Karpas-422 (cell line): ENCODE data around the gene PTPRJ. TPM values are rescaled to one million over a fixed set of nuclear protein-coding genes. Genes with fewer than 3 reads are reported as not detected.

Experiments
- DNase-seq: peaks from one replicate; pipeline ENCODE4 v3.0.0-alpha.2; 2015
- H2AFZ ChIP-seq: fragments of 200-600 bp; sonication (generic); 2 replicates; pipeline ENCODE4 v1.6.1; 2014; ENCODE audit warnings: antibody characterized with exemption, low read length, mixed read lengths
- H3K27ac ChIP-seq: fragments of 200-600 bp; sonication (generic); 2 replicates; pipeline ENCODE4 v1.5.1; 2014; ENCODE audit warnings: mild to moderate bottlenecking, low read length, moderate library complexity
- H3K27me3 ChIP-seq: fragments of 200-600 bp; sonication (generic); 2 replicates; pipeline ENCODE4 v1.6.1; 2014; ENCODE audit warnings: low read length, mixed read lengths
- H3K36me3 ChIP-seq: fragments of 200-600 bp; sonication (generic); 2 replicates; pipeline ENCODE4 v1.6.1; 2014; ENCODE audit warnings: low read length, mixed read lengths; ENCODE audit not compliant: insufficient read depth
- H3K4me1 ChIP-seq: fragments of 200-600 bp; sonication (generic); 2 replicates; pipeline ENCODE4 v1.6.1; 2014; ENCODE audit warnings: mild to moderate bottlenecking, low read length, mixed read lengths
- H3K4me2 ChIP-seq: fragments of 200-600 bp; sonication (generic); 2 replicates; pipeline ENCODE4 v1.6.1; 2014; ENCODE audit warnings: low read length, low read depth, mild to moderate bottlenecking; ENCODE audit not compliant: poor library complexity, severe bottlenecking
- H3K4me3 ChIP-seq: fragments of 200-600 bp; sonication (generic); 2 replicates; pipeline ENCODE4 v1.5.1; 2014; ENCODE audit warnings: mild to moderate bottlenecking, antibody characterized with exemption, low read length, mixed read lengths
- H3K79me2 ChIP-seq: fragments of 200-600 bp; sonication (generic); 2 replicates; pipeline ENCODE4 v1.6.1; 2014; ENCODE audit warnings: mild to moderate bottlenecking, low read length, mixed read lengths
- H3K9ac ChIP-seq: fragments of 200-600 bp; sonication (generic); 2 replicates; pipeline ENCODE4 v1.6.0; 2014; ENCODE audit warnings: low read length
- H3K9me2 ChIP-seq: fragments of 200-600 bp; sonication (generic), shearing (Covaris generic); replicated peaks from 2 replicates; pipeline ENCODE4 v1.6.0; 2014; ENCODE audit warnings: mild to moderate bottlenecking, low read length, moderate library complexity; ENCODE audit not compliant: insufficient read depth
- H3K9me3 ChIP-seq: fragments of 300-700, 200-600 bp; sonication (generic); 2 replicates; pipeline ENCODE4 v1.6.1; 2014; ENCODE audit warnings: low read length, mixed read lengths
- H4K20me1 ChIP-seq: fragments of 200-600 bp; sonication (generic); 2 replicates; pipeline ENCODE4 v1.6.1; 2014; ENCODE audit warnings: mild to moderate bottlenecking, antibody characterized with exemption, low read length, low read depth; ENCODE audit not compliant: insufficient read depth
- total RNA-seq: library from RNA; depleted of rRNA; stranded (reverse); fragments of >200 nt; shearing (Covaris generic); gene quantifications from 2 replicates; pipeline ENCODE4 v1.2.3, GENCODE V29; 2014; ENCODE audit warnings: low replicate concordance

Gene PTPRJ
- total RNA-seq, 1 experiment from 2014 or later = 132 TPM

- no peak for DNase-seq
- H3K27ac ChIP-seq = no peak overlapping the region
- no peak overlapping the region for H3K9ac ChIP-seq
- no peaks in the 10 kb centered on the region for H3K9me3 ChIP-seq
- no peaks in the 10 kb centered on the region for H3K79me2 ChIP-seq
- H3K27me3 ChIP-seq = no peaks in the 10 kb centered on the region
- H3K36me3 ChIP-seq = no peaks in the 10 kb centered on the region
- H3K4me3 ChIP-seq = no peak overlapping the region
- H2AFZ ChIP-seq = no peak overlapping the region
- H3K4me2 ChIP-seq = no peak overlapping the region
- H3K4me1 ChIP-seq = no peaks in the 10 kb centered on the region
- H3K9me2 ChIP-seq = no peaks in the 10 kb centered on the region
- H4K20me1 ChIP-seq = no peaks in the 10 kb centered on the region
These were observed 19.0 kb upstream of the PTPRJ start for GRCh38 chr11:47961383-47961782.

- no peaks in the 10 kb centered on the region for H3K36me3 ChIP-seq
- peaks cover 4% of the 10 kb centered on the region; the same call in 1 of the 2 replicates for H3K4me1 ChIP-seq
- no peak overlapping the region for H3K9ac ChIP-seq
- H3K9me3 ChIP-seq = no peaks in the 10 kb centered on the region
- no peaks in the 10 kb centered on the region for H3K27me3 ChIP-seq
- no peaks in the 10 kb centered on the region for H3K9me2 ChIP-seq
- no peaks in the 10 kb centered on the region for H3K79me2 ChIP-seq
- no peak overlapping the region for H3K27ac ChIP-seq
- H2AFZ ChIP-seq = no peak overlapping the region
- H3K4me3 ChIP-seq = no peak overlapping the region
- no peak overlapping the region for H3K4me2 ChIP-seq
- H4K20me1 ChIP-seq = no peaks in the 10 kb centered on the region
- DNase-seq = no peak
These were observed 15.8 kb upstream of the PTPRJ start for GRCh38 chr11:47964546-47964945.

- H2AFZ ChIP-seq = no peak overlapping the region
- H3K27ac ChIP-seq = no peak overlapping the region
- H3K9me2 ChIP-seq = no peaks in the 10 kb centered on the region
- no peak for DNase-seq
- no peaks in the 10 kb centered on the region for H3K36me3 ChIP-seq
- no peaks in the 10 kb centered on the region for H3K27me3 ChIP-seq
- H3K79me2 ChIP-seq = no peaks in the 10 kb centered on the region
- no peak overlapping the region for H3K4me2 ChIP-seq
- H3K9ac ChIP-seq = no peak overlapping the region
- no peaks in the 10 kb centered on the region for H4K20me1 ChIP-seq
- H3K9me3 ChIP-seq = no peaks in the 10 kb centered on the region
- H3K4me3 ChIP-seq = no peak overlapping the region
- peaks cover 4% of the 10 kb centered on the region; the same call in 1 of the 2 replicates for H3K4me1 ChIP-seq
These were observed 12.5 kb upstream of the PTPRJ start for GRCh38 chr11:47967577-47968525.

- no peak overlapping the region for H3K4me2 ChIP-seq
- no peaks in the 10 kb centered on the region for H3K36me3 ChIP-seq
- no peaks in the 10 kb centered on the region for H3K9me2 ChIP-seq
- H3K79me2 ChIP-seq = no peaks in the 10 kb centered on the region
- no peak overlapping the region for H3K9ac ChIP-seq
- no peak for DNase-seq
- H3K4me3 ChIP-seq = no peak overlapping the region
- no peaks in the 10 kb centered on the region for H3K9me3 ChIP-seq
- H3K27ac ChIP-seq = no peak overlapping the region
- H3K27me3 ChIP-seq = no peaks in the 10 kb centered on the region
- H3K4me1 ChIP-seq = peaks cover 9% of the 10 kb centered on the region
- H4K20me1 ChIP-seq = no peaks in the 10 kb centered on the region
- no peak overlapping the region for H2AFZ ChIP-seq
These were observed 11.0 kb upstream of the PTPRJ start for GRCh38 chr11:47969401-47969800.

GRCh38 chr11:47971501-47971900, 8.9 kb upstream of the PTPRJ start:
- Histone ChIP-seq H3K4me2 (no peak overlapping the region), H4K20me1 (no peaks in the 10 kb centered on the region), H3K36me3 (no peaks in the 10 kb centered on the region), H3K9me3 (no peaks in the 10 kb centered on the region), H2AFZ (no peak overlapping the region), H3K9me2 (no peaks in the 10 kb centered on the region), H3K79me2 (no peaks in the 10 kb centered on the region), H3K27me3 (no peaks in the 10 kb centered on the region), H3K4me3 (no peak overlapping the region), H3K4me1 (peaks cover 14% of the 10 kb centered on the region), H3K9ac (no peak overlapping the region), H3K27ac (no peak overlapping the region)
- no peak for DNase-seq

GRCh38 chr11:47973173-47973572, 7.2 kb upstream of the PTPRJ start:
- Histone ChIP-seq H3K9me3 (no peaks in the 10 kb centered on the region), H3K4me1 (peaks cover 10% of the 10 kb centered on the region), H3K9me2 (no peaks in the 10 kb centered on the region), H3K27me3 (no peaks in the 10 kb centered on the region), H3K79me2 (no peaks in the 10 kb centered on the region), H3K4me3 (no peak overlapping the region), H3K36me3 (no peaks in the 10 kb centered on the region), H3K27ac (no peak overlapping the region), H3K4me2 (no peak overlapping the region), H2AFZ (no peak overlapping the region), H4K20me1 (no peaks in the 10 kb centered on the region), H3K9ac (no peak overlapping the region)
- DNase-seq = no peak

GRCh38 chr11:47976931-47977330, 3.4 kb upstream of the PTPRJ start:
- H3K36me3 ChIP-seq = peaks cover 5% of the 10 kb centered on the region; the same call in 1 of the 2 replicates
- no peak overlapping the region for H2AFZ ChIP-seq
- H3K4me3 ChIP-seq = no peak overlapping the region
- no peak for DNase-seq
- H4K20me1 ChIP-seq = no peaks in the 10 kb centered on the region
- peaks cover 11% of the 10 kb centered on the region for H3K79me2 ChIP-seq
- no peaks in the 10 kb centered on the region for H3K9me3 ChIP-seq
- peaks cover 22% of the 10 kb centered on the region for H3K4me1 ChIP-seq
- H3K4me2 ChIP-seq = no peak overlapping the region
- H3K9me2 ChIP-seq = no peaks in the 10 kb centered on the region
- H3K27ac ChIP-seq = no peak overlapping the region
- no peak overlapping the region for H3K9ac ChIP-seq
- no peaks in the 10 kb centered on the region for H3K27me3 ChIP-seq

GRCh38 chr11:47977623-47978022, 2.7 kb upstream of the PTPRJ start:
- Histone ChIP-seq H3K27ac (no peak overlapping the region), H3K9me3 (no peaks in the 10 kb centered on the region), H3K9ac (no peak overlapping the region), H3K4me1 (peaks cover 28% of the 10 kb centered on the region), H3K4me3 (no peak overlapping the region), H3K9me2 (no peaks in the 10 kb centered on the region), H2AFZ (no peak overlapping the region), H3K79me2 (peaks cover 17% of the 10 kb centered on the region), H3K27me3 (no peaks in the 10 kb centered on the region), H3K4me2 (no peak overlapping the region), H3K36me3 (peaks cover 8% of the 10 kb centered on the region), H4K20me1 (no peaks in the 10 kb centered on the region)
- no peak for DNase-seq
